GM21723 (cell line): Measurements from ENCODE around the gene ARID4B.
A peak's percentile ranks its signal among the peaks of the same experiment; 100 is the strongest.
"Not testable (repeated sequence)": the region's sequence is repeated elsewhere in the genome, so short reads cannot be mapped to it uniquely, and the experiment has no call there.

Experiments used
- ATAC-seq: cut with Tn5 transposase; IDR thresholded peaks from one replicate; pipeline ENCODE4 v1.9.1; 2021; ENCODE audit warnings: mild to moderate bottlenecking, moderate library complexity; ENCODE audit not compliant: unreplicated experiment

ARID4B gene

DNA sequence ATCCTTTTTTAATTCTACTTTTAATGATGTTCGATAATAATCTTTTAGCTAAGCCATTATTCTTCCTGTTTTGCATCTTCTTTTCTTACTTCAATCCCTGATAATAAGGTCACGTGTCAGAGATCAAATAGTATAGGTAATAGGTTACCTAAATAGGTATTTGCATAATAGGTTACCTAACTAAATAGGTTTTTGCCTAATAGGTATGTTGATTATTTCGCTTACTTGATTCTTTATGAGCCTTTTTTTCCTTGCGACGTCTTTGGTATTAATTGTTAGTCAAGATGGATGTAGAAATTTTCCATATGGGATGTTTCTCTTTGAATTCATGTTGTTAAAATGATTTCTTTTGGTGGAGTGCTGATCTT lies 2.9 kb upstream of the ARID4B start:
- ATAC-seq: no peak

DNA sequence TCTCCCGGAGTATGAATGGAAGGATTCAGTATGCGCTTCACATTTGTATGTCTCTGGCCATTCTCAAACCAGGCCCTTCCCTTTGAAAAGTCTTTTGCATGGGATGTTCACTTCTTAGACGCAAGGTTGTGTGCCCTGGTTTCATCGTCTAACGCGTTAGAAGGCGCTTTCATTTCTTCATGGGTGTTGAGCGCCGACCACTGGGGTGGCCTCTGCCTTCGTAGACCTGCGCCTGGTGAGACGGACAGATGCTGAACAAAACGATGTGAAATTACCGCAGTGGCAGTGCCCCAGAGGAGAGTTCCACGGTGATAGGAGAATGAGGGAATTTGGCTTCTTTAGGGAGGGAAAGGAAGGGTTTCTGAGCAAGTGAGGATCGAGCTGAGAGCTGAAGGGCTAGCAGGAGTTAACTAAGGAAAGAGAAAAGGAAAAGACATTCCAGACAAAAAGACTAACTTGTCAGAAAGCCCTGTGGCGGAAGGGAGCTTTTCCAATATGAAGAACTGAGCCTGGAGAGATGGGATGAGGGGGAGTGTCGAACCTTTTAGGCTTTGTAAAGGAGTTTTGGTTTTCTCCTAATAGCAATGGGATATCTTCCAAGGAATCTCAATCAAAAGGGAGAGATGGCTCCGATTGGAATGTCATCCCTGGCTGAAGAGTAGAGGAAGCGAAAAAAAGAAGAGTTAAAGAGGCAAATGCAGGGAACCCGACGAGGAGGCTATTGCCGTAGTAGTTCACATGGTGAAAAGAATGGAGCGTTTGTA lies 1.3 kb upstream of the ARID4B start:
- peak; percentile 29 for ATAC-seq

GRCh38 chr1:235328271-235329138 lies 526 bp upstream of the ARID4B start, which contains the start of gene GGPS1:
GGPS1 (plus strand) TSS chr1:235328570; CDS start chr1:235335265, 6,695 bp downstream.
- ATAC-seq: peak; percentile 68

DNA sequence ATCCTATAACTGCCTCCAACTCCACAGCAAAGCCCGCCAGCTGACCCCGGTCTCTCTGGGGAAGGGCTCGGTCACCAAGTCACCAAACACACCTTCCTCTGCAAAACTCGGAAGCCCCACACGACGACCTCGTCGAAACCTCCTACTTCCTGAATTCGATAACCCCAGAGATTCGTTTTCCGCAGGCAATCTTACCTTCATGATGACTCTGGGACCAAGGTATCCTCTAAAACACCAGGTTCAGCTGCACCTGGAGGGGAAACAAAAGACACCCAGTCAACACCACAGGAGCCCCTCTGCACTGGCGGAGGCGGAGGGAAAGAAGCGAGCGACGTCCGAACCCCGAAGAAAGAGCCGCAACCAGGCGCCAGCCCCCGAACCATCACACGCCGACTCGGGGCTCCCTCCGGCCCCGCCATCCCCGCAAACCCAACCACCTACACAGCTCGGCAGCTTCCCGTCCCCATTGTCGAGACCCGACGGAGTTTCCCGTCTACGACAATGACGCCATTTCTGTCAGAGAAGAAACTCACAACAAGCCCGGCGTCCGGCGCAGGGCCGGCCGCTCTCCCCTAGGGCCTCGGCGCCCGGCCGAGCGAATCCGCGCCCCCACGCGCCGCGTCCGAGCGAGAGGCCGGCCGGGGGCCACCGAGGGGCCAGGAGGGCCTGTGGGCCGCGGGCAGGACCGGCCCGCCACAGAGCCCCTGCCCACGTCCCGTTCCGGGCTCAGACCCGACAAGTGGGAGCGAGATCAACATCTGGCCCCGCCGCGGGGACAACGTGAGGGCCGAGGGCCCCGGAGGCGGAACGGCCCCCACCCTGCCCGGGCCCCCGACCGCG lies 1.0 kb downstream of the ARID4B start:
- ATAC-seq: peak; percentile 20

DNA sequence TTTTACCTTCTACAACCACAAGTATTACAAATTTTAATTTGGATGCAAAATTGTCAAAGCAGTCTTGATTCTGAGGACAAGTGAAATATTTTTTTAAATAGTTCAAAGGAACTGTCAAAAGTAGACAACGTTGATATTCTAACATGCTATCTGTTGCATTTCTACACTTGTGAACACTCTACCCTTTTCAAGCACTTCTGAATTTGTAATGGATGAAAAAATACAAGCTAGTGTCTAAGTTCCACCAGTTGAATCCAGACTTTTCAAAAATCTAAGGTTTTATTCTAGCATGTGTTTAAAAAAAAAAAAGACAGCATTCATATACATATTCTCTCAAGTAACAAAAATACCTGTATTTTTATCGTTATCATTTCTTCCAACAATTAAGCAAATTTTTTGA lies 2.1 kb downstream of the ARID4B start:
- no peak for ATAC-seq

- no peak for ATAC-seq
Measured at GRCh38 chr1:235325139-235325538, 2.8 kb downstream of the ARID4B start.

GRCh38 chr1:235324296-235324695 lies 3.7 kb downstream of the ARID4B start:
- no peak for ATAC-seq

GRCh38 chr1:235320521-235321179 lies 7.3 kb downstream of the ARID4B start:
- no peak for ATAC-seq

DNA sequence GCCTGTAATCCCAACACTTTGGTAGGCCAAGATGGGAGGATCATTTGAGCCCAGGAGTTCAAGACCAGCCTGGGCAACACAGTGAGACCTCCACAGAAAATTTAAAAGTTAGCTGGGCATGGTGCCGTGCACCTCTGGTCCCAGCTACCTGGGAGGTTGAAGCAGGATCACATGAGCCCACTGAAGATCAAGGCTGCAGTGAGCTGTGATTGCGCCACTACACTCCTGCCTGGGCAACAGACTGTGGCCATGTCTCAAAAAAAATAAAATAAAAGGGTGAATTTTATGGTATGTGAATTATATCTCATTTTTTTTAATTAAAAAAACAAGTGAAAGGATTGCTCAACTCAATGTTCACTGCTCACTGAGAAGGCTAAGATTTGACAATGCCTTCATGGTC lies 8.7 kb downstream of the ARID4B start:
- ATAC-seq: no peak

- no peak for ATAC-seq
Measured at GRCh38 chr1:235317168-235317567, 10.8 kb downstream of the ARID4B start.

- no peak for ATAC-seq
Measured at GRCh38 chr1:235315735-235316134, 12.2 kb downstream of the ARID4B start.

GRCh38 chr1:235315173-235315572 lies 12.8 kb downstream of the ARID4B start:
- no peak for ATAC-seq

DNA sequence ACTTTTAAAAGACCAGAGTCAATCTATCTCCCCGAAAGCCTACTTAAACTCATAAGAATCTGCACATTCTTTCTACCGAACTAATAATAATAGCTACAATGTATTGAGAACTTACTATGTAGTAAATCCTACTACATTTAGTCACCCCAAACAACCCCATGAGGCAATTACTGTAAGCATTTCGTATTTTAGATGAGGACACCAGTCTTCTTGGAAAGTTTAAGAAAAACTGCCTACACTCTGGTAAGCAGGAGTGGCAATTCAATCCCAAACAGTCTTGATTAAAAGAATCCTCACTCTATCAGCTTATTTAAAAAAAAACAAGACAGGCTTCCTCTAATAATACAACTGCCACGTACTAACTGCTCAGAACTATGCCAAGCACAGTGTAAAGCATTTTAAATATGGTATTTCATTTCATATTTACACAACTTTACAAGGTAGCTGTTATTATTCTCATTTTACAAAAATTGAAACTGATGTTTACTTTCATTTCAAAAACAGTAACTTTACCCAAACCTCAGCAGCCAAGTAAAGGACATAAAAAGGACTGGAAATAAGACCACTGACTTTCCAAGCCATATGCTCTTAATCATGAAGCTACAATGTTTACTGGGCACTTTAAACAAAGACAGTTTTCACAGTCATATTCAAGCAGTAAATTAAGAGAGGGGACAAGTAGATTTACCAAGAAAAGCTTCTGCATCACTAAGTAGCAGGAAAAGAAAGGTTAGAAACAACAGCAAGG lies 13.9 kb downstream of the ARID4B start:
- no peak for ATAC-seq

GRCh38 chr1:235313262-235313661 lies 14.7 kb downstream of the ARID4B start:
- ATAC-seq: no peak

DNA sequence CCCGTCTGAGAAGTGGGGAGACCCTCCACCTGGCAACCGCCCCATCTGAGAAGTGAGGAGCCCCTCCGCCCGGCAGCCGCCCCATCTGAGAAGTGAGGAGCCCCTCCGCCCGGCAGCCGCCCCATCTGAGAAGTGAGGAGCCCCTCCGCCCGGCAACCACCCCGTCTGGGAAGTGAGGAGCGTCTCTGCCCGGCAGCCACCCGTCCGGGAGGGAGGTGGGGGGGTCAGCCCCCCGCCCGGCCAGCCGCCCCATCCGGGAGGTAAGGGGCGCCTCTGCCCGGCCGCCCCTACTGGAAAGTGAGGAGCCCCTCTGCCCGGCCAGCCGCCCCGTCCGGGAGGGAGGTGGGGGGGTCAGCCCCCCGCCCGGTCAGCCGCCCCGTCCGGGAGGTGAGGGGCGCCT lies 18.8 kb downstream of the ARID4B start:
- not testable (repeated sequence) for ATAC-seq

- no peak for ATAC-seq
Measured at GRCh38 chr1:235307158-235308124, 20.5 kb downstream of the ARID4B start.

GRCh38 chr1:235304549-235305451 lies 23.2 kb downstream of the ARID4B start:
- ATAC-seq: no peak

DNA sequence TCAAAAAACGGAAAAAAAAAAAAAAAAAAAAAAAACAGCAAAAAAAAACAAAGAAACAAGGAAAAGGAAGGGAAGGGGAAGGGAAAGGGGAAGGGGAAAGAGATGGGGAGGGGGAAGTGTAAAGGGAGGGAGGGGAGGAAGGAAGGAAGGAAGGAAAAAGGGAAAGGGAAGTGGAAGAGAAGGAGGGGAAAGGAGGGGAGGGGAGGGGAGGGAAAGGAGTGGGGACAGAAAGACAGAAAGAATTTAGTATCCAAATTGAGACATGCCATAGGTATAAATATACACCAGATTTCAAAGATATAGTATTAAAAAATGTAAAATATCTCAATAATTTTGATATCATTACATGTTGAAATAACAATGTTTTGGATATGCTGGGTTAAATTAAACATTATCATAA lies 25.8 kb downstream of the ARID4B start:
- ATAC-seq: no peak
